Activated CD8-positive, alpha-beta T cell treated with anti-CD3 and anti-CD28 coated beads for 36 hours (primary cell): ENCODE results near the gene CDH7. TPM values are rescaled to one million over a fixed set of nuclear protein-coding genes. Genes with fewer than 3 reads are reported as not detected.

ENCODE experiments used
- ATAC-seq: fragments of 200-7000 bp; cut with Tn5 transposase; one replicate; pipeline ENCODE4 v1.10.0; 2021; ENCODE audit warnings: mild to moderate bottlenecking, moderate library complexity
- CTCF ChIA-PET: fragments of 350-600 bp; sonication (Branson Sonifier 250); formaldehyde crosslinking; loops from one replicate; lab custom pipeline; 2021; ENCODE audit warnings: antibody characterized with exemption; lab: Charles Lee
- POLR2A ChIA-PET: fragments of 350-600 bp; sonication (Branson Sonifier 250); formaldehyde crosslinking; loops from one replicate; lab custom pipeline; 2021; ENCODE audit warnings: antibody characterized with exemption; lab: Charles Lee
- DNase-seq: peaks from one replicate; pipeline ENCODE4 v3.0.0-alpha.2; 2020
- H3K27ac Mint-ChIP-seq: one replicate; pipeline ENCODE4 v1.8.0; 2021; ENCODE audit warnings: mild to moderate bottlenecking, mixed read lengths
- H3K27me3 Mint-ChIP-seq: one replicate; pipeline ENCODE4 v1.8.0; 2021; ENCODE audit warnings: mixed read lengths
- H3K36me3 Mint-ChIP-seq: one replicate; pipeline ENCODE4 v1.8.0; 2021; ENCODE audit warnings: low read depth, mixed read lengths
- H3K4me1 Mint-ChIP-seq: one replicate; pipeline ENCODE4 v1.8.0; 2021; ENCODE audit warnings: low read depth, mixed read lengths
- H3K4me3 Mint-ChIP-seq: one replicate; pipeline ENCODE4 v1.8.0; 2021; ENCODE audit warnings: mild to moderate bottlenecking, moderate library complexity, mixed read lengths
- H3K9me3 Mint-ChIP-seq: one replicate; pipeline ENCODE4 v1.8.0; 2021; ENCODE audit warnings: mixed read lengths
- intact Hi-C: fragments of 100-400 bp; cut with micrococcal nuclease; formaldehyde crosslinking; loops from one replicate; pipeline ENCODE4 v1.10.0; 2022
- total RNA-seq, 2 experiments: library from RNA; stranded (reverse); gene quantifications; one replicate each; pipeline ENCODE4 v1.2.3, GENCODE V29; 2021
- TF ChIP-seq, protein P1 (sequence below): fragments of 200-600 bp; IDR thresholded peaks from one replicate; pipeline ENCODE4 v1.8.0; 2022; ENCODE audit warnings: antibody characterized with exemption, mild to moderate bottlenecking

CDH7 gene
- total RNA-seq, 2 experiments from 2014 or later: not detected

GRCh38 chr18:65754121-65754520, 3.3 kb downstream of the CDH7 start:
- TF ChIP-seq, protein P1, sequence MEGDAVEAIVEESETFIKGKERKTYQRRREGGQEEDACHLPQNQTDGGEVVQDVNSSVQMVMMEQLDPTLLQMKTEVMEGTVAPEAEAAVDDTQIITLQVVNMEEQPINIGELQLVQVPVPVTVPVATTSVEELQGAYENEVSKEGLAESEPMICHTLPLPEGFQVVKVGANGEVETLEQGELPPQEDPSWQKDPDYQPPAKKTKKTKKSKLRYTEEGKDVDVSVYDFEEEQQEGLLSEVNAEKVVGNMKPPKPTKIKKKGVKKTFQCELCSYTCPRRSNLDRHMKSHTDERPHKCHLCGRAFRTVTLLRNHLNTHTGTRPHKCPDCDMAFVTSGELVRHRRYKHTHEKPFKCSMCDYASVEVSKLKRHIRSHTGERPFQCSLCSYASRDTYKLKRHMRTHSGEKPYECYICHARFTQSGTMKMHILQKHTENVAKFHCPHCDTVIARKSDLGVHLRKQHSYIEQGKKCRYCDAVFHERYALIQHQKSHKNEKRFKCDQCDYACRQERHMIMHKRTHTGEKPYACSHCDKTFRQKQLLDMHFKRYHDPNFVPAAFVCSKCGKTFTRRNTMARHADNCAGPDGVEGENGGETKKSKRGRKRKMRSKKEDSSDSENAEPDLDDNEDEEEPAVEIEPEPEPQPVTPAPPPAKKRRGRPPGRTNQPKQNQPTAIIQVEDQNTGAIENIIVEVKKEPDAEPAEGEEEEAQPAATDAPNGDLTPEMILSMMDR: no peak
- Mint-ChIP-seq H3K9me3 (no peaks in the 10 kb centered on the region), H3K4me1 (no peaks in the 10 kb centered on the region), H3K36me3 (peaks cover 3% of the 10 kb centered on the region), H3K4me3 (no peak overlapping the region), H3K27me3 (peaks cover 18% of the 10 kb centered on the region), H3K27ac (no peak overlapping the region)
- intact Hi-C loops: no loop called here
- DNase-seq (no peak), ATAC-seq (no peak)
- POLR2A ChIA-PET: no interaction called here
- CTCF ChIA-PET: no interaction called here

DNA sequence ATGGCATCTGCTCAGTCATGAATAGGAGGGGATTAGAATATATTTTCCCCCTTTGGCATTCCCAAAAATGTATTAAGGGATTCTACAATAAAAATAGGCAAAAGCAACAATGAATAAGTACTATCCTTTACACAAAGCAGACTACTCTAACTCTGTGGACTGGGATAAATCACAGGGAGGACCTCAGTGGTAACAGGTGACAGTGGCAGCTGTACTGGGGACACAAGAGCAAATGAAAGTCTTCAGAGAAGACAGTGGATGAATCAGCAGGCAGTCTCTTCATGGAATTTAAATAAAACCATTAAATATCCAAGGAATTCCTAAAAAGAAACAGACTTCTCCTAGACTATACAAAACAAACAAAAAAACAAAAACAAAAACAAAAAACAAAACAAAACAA, 4.8 kb downstream of the CDH7 start:
- Mint-ChIP-seq H3K4me3 (no peak overlapping the region), H3K27ac (no peak overlapping the region), H3K36me3 (no peaks in the 10 kb centered on the region), H3K27me3 (peaks cover 9% of the 10 kb centered on the region), H3K4me1 (no peaks in the 10 kb centered on the region), H3K9me3 (no peaks in the 10 kb centered on the region)
- ChIA-PET POLR2A (no interaction called here), CTCF (no interaction called here)
- ATAC-seq (no peak), DNase-seq (no peak)
- intact Hi-C loops: no loop called here
- TF ChIP-seq, protein P1: no peak

GRCh38 chr18:65760457-65760856, 9.6 kb downstream of the CDH7 start:
- CTCF ChIA-PET: no interaction called here
- no peak overlapping the region for H3K4me3 Mint-ChIP-seq
- DNase-seq (no peak), ATAC-seq (no peak)
- no peaks in the 10 kb centered on the region for H3K27me3 Mint-ChIP-seq
- TF ChIP-seq, protein P1: no peak
- intact Hi-C loops: no loop called here
- POLR2A ChIA-PET: no interaction called here
- H3K9me3 Mint-ChIP-seq: no peaks in the 10 kb centered on the region
- no peaks in the 10 kb centered on the region for H3K36me3 Mint-ChIP-seq
- H3K27ac Mint-ChIP-seq: no peak overlapping the region
- no peaks in the 10 kb centered on the region for H3K4me1 Mint-ChIP-seq

DNA sequence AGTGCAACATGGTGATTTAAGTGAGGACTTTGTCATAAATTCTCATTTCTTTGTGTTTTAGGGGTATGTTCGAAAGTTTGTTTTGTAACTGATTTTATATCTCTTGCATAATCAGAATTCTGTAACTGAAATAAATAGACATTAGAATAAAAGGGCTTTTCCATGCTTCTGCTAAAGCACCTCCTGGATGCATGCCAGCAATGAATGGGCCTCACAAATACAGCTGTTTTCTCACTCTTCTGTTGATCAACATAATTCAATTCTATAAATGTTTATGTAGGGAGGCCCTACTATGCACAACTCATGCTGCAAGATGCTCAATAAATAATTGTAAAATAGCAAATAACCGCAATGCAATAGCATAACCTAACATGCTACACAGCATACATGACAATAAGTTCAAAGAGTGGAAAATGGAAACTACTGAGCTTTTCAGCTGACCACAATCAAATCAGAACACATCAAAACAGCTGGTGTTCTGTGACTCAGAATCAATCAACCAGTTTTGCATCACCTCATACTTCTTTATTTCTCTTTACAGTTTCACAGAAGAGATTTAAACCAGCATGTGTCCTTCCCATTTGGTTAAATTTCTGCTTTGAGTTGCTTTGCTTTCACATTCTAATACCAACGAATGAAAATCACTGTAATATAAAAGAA, 11.0 kb downstream of the CDH7 start:
- CTCF ChIA-PET: no interaction called here
- TF ChIP-seq, protein P1: no peak
- Mint-ChIP-seq H3K36me3 (no peaks in the 10 kb centered on the region), H3K9me3 (no peaks in the 10 kb centered on the region), H3K4me3 (no peak overlapping the region), H3K27me3 (no peaks in the 10 kb centered on the region), H3K4me1 (no peaks in the 10 kb centered on the region), H3K27ac (no peak overlapping the region)
- intact Hi-C loops: no loop called here
- ATAC-seq (no peak), DNase-seq (no peak)
- POLR2A ChIA-PET: no interaction called here

GRCh38 chr18:65762556-65762955, 11.7 kb downstream of the CDH7 start:
- Mint-ChIP-seq H3K27ac (no peak overlapping the region), H3K4me1 (no peaks in the 10 kb centered on the region), H3K36me3 (no peaks in the 10 kb centered on the region), H3K4me3 (no peak overlapping the region), H3K27me3 (no peaks in the 10 kb centered on the region), H3K9me3 (no peaks in the 10 kb centered on the region)
- intact Hi-C loops: no loop called here
- POLR2A ChIA-PET: no interaction called here
- CTCF ChIA-PET: no interaction called here
- ATAC-seq (no peak), DNase-seq (no peak)
- TF ChIP-seq, protein P1: no peak
